Smooth muscle cell of trachea (primary cell): ENCODE measurements around the gene OSGEPL1. TPM values are rescaled to one million over a fixed set of nuclear protein-coding genes. Genes with fewer than 3 reads are reported as not detected.

Experiments used
- total RNA-seq: library from RNA; depleted of rRNA; stranded (reverse); fragments of >200 nt; gene quantifications from 2 replicates; pipeline ENCODE4 v1.2.1, GENCODE V29; 2014

The OSGEPL1 gene, protein sequence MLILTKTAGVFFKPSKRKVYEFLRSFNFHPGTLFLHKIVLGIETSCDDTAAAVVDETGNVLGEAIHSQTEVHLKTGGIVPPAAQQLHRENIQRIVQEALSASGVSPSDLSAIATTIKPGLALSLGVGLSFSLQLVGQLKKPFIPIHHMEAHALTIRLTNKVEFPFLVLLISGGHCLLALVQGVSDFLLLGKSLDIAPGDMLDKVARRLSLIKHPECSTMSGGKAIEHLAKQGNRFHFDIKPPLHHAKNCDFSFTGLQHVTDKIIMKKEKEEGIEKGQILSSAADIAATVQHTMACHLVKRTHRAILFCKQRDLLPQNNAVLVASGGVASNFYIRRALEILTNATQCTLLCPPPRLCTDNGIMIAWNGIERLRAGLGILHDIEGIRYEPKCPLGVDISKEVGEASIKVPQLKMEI
- 5.3 and 12.8 TPM in 2 replicates for total RNA-seq

GRCh38 chr2:189762551-189763298 is at the start of gene OSGEPL1:
Gene OSGEPL1, minus strand, starts transcription at chr2:189762792. Its CDS starts 1,152 bp downstream, at chr2:189761640.

DNA sequence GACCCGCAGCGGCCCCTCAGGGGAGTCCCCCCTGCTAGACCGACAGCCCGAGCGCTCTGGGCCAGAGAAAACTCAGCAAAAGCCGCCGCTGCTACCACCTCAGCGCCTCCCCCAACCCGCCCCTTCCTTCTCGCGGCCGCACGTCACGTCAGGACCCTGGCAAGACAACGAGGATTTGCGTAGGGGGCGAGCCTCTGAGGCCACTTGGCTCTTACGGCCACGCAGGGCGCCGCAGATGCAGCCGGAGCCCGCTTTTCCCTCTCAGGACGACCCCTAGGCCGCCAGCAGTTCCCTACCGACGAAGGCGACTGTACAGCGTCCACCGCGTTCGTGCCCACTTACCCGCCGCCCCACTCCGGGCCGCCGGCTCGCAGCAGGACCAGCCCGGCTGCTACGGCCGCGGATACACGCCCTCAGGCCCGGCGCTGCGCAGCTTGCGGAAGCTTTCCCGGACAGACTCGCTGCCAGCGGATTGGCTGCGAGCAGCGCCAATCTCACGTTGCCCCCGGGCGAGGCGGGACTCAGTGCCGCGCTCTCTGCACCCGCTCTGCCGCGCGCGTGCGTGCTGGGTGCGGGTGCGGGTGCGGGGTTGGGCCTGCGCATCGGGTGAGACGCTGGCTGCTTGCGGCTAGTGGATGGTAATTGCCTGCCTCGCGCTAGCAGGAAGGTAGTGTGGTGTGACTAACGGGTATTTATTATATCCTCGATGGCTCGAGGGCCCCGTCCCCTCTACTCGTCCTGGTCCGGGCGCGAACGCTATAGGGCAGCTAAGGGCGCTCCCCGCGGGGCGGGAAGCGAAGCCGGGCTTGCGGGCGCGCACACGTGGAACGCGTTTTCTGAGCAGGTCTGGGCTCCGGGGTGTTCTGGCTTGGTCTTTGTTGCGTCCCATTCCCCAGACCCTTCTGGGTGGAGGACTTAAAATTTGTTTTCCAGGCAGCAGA is 21.6 kb upstream of the OSGEPL1 start, which contains the start of the genes ORMDL1 and PMS1:
Gene ORMDL1, minus strand, starts transcription at position 413 of the 941 bp plus-strand sequence. CDS start 1,744 bp downstream, outside the sequence.
Gene PMS1, plus strand, starts transcription at position 524 of the 941 bp plus-strand sequence. CDS start 7,360 bp downstream, outside the sequence.

Other genes with a start within 250 kb of the OSGEPL1 start
- 15.4 and 73.1 TPM in 2 replicates for gene SLC40A1, start 182.0 kb downstream of the OSGEPL1 start, total RNA-seq
- gene ASNSD1, start 101.3 kb downstream of the OSGEPL1 start, total RNA-seq = 51.8 and 82.2 TPM in 2 replicates
- gene ANKAR, start 88.1 kb downstream of the OSGEPL1 start, total RNA-seq = 6.1 and 8.1 TPM in 2 replicates
- 63.0 and 66.3 TPM in 2 replicates for gene ORMDL1, start 21.5 kb upstream of the OSGEPL1 start, total RNA-seq
- 25.2 and 37.1 TPM in 2 replicates for gene PMS1, start 21.7 kb upstream of the OSGEPL1 start, total RNA-seq